Prostate gland (tissue), 2 donors: ENCODE measurements around the gene MUC5AC. TPM values are rescaled to one million over a fixed set of nuclear protein-coding genes. Genes with fewer than 3 reads are reported as not detected.
"Not testable (repeated sequence)": the region's sequence is repeated elsewhere in the genome, so short reads cannot be mapped to it uniquely, and the experiment has no call there.

Experiments used
- DNase-seq: peaks from one replicate; pipeline ENCODE4 v3.0.0-alpha.2; 2019; ENCODE audit warnings: low spot score
- H3K27ac ChIP-seq, 2 donors: fragments of 200-600 bp; sonication (generic); 2 replicates each; pipeline ENCODE4 v1.5.1; 2017 to 2019
- H3K27me3 ChIP-seq: fragments of 200-600 bp; sonication (generic); replicated peaks from 2 replicates; pipeline ENCODE4 v1.5.1; 2019; ENCODE audit not compliant: insufficient read depth
- H3K36me3 ChIP-seq, 2 donors: fragments of 200-600 bp; sonication (generic); 1 replicate in 1 of 2; 2 replicates in 1 of 2; pipeline versions ENCODE4 v1.5.1 to v1.8.1; 2017 to 2019
- H3K4me1 ChIP-seq: fragments of 200-600 bp; sonication (generic); replicated peaks from 2 replicates; pipeline ENCODE4 v1.5.1; 2019
- H3K4me3 ChIP-seq, 2 donors: fragments of 200-600 bp; sonication (generic); 2 replicates each; pipeline ENCODE4 v1.5.1; 2017 to 2019
- H3K9me3 ChIP-seq: fragments of 200-600 bp; sonication (generic); 2 replicates; pipeline ENCODE4 v1.5.1; 2017
- CTCF ChIP-seq, 4 experiments: fragments of 200-600 bp in 2 of 4; fragments of 450-650 bp in 2 of 4; sonication (generic) in 2 of 4; IDR thresholded peaks; 1 replicate in 3 of 4; 2 replicates in 1 of 4; pipeline ENCODE4 v1.5.1; 2016 to 2019; ENCODE audit warnings: antibody characterized with exemption in 4 of 4, mild to moderate bottlenecking in 2 of 4, moderate library complexity in 2 of 4
- POLR2A ChIP-seq: fragments of 450-650 bp; IDR thresholded peaks from one replicate; pipeline ENCODE4 v1.6.1; 2016; ENCODE audit warnings: antibody characterized with exemption, mild to moderate bottlenecking
- POLR2AphosphoS5 ChIP-seq: sonication (generic); formaldehyde crosslinking; IDR thresholded peaks from one replicate; pipeline ENCODE4 v1.6.1; 2017; ENCODE audit warnings: antibody characterized with exemption
- WGBS: methylation state at CpG from one replicate; pipeline ENCODE4 v1.1.5; 2018; 5-methylcytosine and 5-hydroxymethylcytosine counted together
- intact Hi-C: fragments of 100-400 bp; cut with DNase I; formaldehyde crosslinking; loops from one replicate; pipeline ENCODE4 v1.14.2; 2022
- total RNA-seq, 2 donors: library from RNA; depleted of rRNA; stranded (reverse); fragments of >200 nt; gene quantifications; one replicate each; pipeline ENCODE4 v1.1.0, GENCODE V29; 2016

Gene MUC5AC
- total RNA-seq, 2 donors from 2014 or later = 0.05 to 0.45 TPM

GRCh38 chr11:1157341-1157644, 460 bp upstream of the MUC5AC start:
- Histone ChIP-seq H3K4me1 (no peaks in the 10 kb centered on the region), H3K36me3 (no peaks in the 10 kb centered on the region), H3K27me3 (no peaks in the 10 kb centered on the region), H3K9me3 (no peaks in the 10 kb centered on the region), H3K27ac (no peak overlapping the region), H3K4me3 (no peak overlapping the region)
- DNase-seq = no peak
- WGBS = 57% methylated on average over 4 of the region's 4 CpGs
- TF ChIP-seq CTCF (IDR thresholded peaks at IDR 0.05) = no peak
- no peak for TF ChIP-seq POLR2A
- TF ChIP-seq POLR2AphosphoS5 = no peak
- intact Hi-C loops = no loop called here

- H3K4me3 ChIP-seq = no peak overlapping the region
- WGBS = 72% methylated on average over 32 of the region's 32 CpGs
- H3K36me3 ChIP-seq = no peaks in the 10 kb centered on the region
- H3K4me1 ChIP-seq = no peaks in the 10 kb centered on the region
- no peak for DNase-seq
- no peaks in the 10 kb centered on the region for H3K27me3 ChIP-seq
- intact Hi-C loops = no loop called here
- TF ChIP-seq POLR2A (no peak), POLR2AphosphoS5 (no peak), CTCF (IDR thresholded peaks at IDR 0.05) (no peak)
- no peak overlapping the region for H3K27ac ChIP-seq
- no peaks in the 10 kb centered on the region for H3K9me3 ChIP-seq
Observed at GRCh38 chr11:1158681-1159487, 1.1 kb downstream of the MUC5AC start.

GRCh38 chr11:1159488-1160220, 1.9 kb downstream of the MUC5AC start:
- not testable (repeated sequence) for H3K27me3 ChIP-seq

GRCh38 chr11:1160231-1161101, 2.7 kb downstream of the MUC5AC start:
- no peak for DNase-seq
- Histone ChIP-seq H3K36me3 (no peaks in the 10 kb centered on the region), H3K9me3 (no peaks in the 10 kb centered on the region), H3K27ac (no peak overlapping the region), H3K4me1 (no peaks in the 10 kb centered on the region), H3K4me3 (no peak overlapping the region), H3K27me3 (no peaks in the 10 kb centered on the region)
- intact Hi-C loops = no loop called here
- TF ChIP-seq POLR2A (no peak), POLR2AphosphoS5 (no peak), CTCF (IDR thresholded peaks at IDR 0.05) (no peak)
- WGBS = 85% methylated on average over 29 of the region's 32 CpGs

More at GRCh38 chr11:1159488-1160220, 1.9 kb downstream of the MUC5AC start:
- H3K27ac ChIP-seq, intact Hi-C loops, H3K4me1 ChIP-seq, H3K9me3 ChIP-seq, H3K4me3 ChIP-seq, DNase-seq, H3K36me3 ChIP-seq: not testable (repeated sequence)
- WGBS = 83% methylated on average over 12 of the region's 24 CpGs

GRCh38 chr11:1161410-1162137, 3.8 kb downstream of the MUC5AC start:
- Histone ChIP-seq H3K4me3 (no peak overlapping the region), H3K4me1 (no peaks in the 10 kb centered on the region), H3K27ac (no peak overlapping the region), H3K27me3 (no peaks in the 10 kb centered on the region), H3K9me3 (no peaks in the 10 kb centered on the region), H3K36me3 (no peaks in the 10 kb centered on the region)
- no peak for DNase-seq
- WGBS = 82% methylated on average over 42 of the region's 42 CpGs
- TF ChIP-seq CTCF (IDR thresholded peaks at IDR 0.05) = no peak
- no peak for TF ChIP-seq POLR2A
- no peak for TF ChIP-seq POLR2AphosphoS5
- intact Hi-C loops = no loop called here
